GM18868 (cell line): ENCODE measurements around the gene LMF1.

Experiments used
- ATAC-seq: cut with Tn5 transposase; IDR thresholded peaks from one replicate; pipeline ENCODE4 v1.9.1; 2021; ENCODE audit warnings: mild to moderate bottlenecking, moderate library complexity; ENCODE audit not compliant: unreplicated experiment

Gene LMF1

DNA sequence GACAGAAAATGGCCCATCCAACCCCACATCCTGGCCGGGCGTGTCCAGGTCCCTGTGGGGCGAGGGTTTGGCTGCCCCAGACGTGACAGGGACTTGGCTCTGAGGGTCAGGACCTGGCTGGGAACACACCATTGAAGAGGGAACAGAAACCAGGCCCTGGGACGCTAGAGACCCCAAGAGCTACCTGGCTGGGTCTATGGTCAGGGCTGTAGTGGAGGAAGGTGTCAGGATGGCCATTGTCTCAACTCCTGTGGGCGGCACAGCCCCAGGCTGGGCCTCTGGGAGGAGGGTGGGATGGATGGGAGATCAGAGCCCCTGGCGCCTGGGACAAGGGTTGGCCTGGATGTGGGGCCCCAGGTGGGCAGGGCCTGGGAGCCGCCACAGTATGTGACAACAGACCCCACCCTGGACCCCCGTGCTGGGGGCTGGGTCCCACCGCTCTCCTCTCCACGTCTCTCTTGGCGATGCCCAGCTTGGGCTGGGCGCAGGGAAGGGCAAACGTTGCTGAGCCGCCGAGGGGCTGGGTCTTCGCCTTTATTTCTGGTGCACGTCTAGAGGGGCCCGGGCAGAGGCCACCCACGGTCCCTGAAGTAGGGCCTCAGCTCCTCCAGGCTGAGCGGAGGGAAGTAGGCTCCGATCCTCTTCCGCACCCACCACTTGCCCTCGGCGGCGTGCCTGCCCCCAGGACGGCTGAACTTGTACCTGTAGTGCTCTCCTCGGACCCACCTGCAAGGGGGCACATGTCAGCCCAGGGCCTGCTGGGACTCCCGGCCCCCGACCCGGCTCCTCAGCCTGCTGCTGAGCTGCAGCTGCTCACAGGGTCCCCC lies 116.6 kb downstream of the LMF1 start:
- no peak for ATAC-seq

DNA sequence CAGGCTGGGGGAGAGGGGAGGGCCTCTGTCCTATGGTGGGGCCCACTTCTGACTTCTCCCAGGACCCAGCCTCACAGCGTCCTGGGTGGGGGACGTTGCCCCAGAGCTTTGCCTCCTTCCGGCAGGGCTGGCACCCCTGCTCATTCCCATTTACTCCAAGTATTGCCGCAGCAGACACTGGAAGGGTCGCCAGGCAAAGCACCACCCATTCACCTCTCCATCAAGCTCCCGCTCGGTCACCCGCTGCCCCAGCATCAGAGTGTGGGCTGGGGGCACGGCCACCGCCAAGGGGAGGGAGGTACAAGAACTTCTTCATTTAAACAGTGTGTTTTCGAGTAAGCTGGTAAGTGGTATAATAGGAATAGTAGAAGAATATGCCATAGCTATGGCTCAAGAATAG lies 117.5 kb downstream of the LMF1 start:
- ATAC-seq: no peak

DNA sequence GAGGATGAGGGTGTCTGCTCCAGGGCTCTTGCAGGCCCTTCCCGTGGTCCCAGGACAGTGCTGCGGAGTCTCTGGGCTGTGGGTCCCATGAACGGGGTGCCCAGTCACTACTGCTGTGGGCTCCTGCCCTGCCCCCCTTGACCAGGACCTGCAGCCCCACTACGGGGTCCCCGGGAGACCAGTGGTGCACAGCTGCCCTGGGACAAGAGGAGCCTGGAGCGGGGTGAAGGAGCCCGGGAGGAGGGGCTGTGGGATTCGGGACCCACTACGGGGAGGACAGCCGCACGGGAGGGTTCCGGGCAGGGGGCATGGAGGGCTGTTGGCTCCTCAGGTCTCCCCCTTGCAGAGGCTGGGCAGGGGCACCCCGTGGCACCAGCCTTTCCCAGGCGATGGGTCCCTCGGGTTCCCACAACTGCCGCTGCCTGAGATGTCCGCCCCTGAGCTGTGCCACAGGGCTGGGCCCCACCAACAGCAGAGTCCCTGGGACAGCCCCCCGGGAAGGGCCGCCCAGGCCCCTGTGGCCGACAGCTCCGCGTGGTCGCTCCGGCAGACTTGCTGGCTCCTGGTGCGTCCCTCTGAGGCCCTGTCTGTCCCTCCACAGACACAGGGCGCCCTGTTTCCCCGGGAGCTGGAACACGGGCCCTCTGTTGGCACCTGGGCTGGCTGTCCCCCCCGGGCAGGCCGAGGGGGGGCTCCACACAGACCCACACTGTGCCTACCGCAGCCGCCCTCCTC lies 118.2 kb downstream of the LMF1 start:
- no peak for ATAC-seq

DNA sequence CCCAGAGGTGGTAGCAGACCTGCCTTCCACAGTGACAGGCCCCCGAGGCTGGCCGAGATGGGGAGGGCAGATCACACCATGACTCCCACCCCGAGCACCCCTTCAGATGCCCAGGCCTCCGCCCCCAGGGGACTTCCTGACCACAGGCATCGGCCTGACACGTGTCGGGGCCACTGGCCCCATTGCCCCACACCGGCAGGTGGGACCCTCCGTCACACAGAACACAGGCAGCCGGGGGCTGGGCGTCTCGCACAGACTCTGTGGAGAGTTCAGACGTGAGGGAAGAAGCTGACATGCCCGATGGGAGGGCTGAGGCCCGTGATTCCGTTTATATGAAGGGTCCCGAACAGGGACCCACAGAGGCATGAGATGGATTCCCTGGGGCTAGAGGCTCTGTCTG lies 118.9 kb downstream of the LMF1 start:
- no peak for ATAC-seq

DNA sequence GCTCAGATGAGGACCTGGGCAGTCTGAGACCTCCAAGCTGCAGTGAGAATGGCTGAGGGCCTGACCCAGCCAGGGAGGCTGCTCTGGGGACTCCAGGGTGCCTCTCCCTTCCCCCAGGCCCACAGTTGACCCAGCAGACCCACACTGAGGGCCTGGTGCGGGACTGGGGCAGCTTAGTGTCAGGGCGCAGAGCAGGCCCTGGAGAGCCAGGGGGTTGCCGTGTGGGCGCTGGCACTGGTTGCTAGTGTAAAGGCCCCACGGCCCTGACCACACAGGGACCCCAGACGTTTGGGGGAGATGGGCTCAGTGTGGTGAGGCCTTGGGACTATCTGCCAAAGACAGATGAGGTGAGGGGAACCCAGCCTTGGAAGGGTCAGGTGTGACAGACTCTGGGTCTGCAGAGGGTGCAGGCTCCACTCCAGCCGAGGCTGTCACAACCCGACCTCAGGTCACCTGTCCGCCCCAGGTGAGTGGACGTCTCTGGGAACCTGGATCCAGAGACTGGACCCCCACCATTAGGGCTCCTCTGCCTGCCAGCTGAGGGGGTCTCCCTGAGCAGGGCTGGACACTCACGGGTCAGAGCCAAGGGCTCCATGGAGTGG lies 119.5 kb downstream of the LMF1 start:
- no peak for ATAC-seq

DNA sequence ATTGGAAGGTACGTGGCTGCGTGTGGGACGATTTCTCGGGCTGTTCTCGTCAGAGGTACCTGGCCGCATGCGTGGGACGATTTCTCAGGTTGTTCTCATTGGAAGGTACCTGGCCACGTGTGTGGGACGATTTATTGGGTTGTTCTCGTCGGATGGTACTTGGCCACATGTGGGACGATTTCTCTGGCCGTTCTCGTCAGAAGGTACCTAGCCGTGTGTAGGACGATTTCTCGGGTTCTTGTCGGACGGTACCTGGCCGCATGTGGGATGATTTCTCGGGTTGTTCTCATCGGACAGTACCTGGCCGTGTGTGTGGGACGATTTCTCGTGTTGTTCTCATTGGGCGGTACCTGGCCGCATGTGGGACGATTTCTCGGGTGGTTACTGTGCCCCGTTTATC lies 120.1 kb downstream of the LMF1 start:
- ATAC-seq: no peak

DNA sequence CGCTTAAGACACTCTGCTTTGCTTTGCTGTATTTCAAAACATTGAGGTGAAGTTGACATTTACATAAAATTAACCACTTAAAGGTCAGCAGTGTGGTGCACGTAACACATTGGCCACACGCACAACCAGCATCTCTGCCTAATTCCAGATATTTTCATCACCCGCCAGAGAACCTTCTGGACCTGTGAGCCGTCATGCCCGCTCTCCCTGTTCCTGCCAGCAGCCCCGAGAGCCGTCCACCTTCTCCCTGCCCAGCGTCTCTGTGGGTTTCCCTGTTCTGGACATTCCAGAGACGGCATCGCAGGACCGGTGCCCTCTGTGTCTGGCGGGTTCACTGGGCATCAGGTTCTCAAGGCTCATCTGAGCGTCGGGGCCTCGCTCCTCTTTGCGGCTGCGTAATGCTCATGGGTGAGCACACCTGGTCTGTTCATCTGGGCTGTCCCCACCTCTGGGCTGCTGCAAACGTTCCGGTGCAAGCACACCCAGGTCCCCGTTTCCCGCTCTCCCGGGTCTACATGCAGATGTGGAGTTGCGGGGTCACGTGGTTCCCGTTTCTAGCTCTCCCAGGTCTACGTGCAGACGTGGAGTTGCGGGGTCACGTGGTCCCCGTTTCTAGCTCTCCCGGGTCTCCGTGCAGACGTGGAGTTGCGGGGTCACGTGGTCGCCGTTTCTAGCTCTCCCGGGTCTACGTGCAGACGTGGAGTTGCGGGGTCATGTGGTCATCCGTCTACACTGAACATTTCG lies 122.1 kb downstream of the LMF1 start:
- ATAC-seq: no peak

DNA sequence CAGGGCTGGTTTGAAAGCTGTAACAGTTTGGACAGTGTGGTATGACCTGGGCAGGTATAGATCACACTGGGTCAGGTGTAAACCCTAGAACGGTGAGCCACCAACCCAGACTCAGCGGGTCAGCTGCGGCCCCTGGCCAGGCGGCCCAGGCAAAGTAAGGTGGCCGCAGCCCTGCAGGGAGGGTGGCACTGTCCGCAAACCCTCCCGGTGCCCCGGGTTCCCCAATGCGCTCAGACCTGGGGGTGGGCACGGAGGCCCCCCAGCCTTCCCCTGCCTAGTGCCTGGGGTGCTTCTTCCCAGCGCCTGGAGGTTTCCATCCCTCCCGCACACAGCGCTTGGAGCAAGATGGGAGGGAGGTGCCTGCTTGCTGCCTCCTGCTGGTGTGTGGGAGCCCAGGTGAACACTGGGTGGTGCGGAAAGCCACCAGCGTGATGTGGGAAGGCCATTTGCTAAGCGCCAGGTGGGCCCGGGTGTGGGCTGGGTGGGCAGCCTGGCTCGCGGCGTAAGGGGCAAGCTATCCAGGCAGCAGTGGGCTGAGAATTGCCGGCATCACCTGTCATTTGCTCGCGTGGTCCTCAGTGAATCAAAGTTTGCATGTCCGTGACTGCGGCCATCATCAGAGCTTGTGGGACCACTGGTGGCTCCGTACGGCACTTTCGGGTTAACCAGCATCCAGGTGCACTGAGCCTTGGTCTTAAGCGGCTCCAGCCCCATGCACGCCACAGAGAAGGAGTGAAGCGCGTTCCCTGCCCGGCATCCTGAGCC lies 122.9 kb downstream of the LMF1 start:
- ATAC-seq: no peak

DNA sequence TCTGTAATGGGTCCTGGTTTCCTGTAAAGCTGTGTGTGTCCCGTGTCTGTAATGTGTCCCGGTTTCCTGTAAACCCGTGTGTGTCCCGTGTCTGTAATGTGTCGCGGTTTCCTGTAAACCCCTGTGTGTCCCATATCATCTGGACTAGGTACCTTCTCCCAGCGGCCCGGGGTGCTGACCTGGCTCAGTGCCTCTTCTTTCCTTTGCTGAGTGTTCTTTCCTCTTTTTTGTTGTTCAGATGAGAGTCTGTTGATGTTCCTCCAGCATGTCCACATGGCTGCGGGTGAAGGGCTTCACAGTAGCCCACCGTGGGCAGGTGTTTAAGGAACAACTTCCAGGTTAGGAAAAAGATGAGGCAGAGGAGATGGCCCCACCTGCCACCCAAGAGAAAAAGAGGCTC lies 123.6 kb downstream of the LMF1 start:
- ATAC-seq: no peak

DNA sequence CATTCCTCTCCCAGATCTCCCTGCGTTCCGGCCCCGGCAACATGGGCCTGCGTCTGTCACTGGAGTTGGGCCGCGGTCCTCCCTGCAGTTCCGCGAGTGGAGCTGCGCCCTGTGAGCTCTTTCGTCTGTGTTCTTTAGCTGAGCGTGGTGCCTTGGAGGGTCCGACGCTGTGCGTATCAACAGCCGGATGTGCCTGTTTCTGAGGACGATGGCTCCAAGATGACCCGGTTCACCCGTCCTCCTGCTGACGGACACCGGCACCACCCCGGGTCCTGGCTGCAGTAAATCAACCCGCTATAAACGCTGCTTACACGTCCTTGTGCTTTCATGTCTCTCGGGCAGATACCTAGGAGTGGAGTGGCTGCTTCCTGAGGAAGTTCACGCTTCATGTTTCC lies 125.4 kb downstream of the LMF1 start:
- no peak for ATAC-seq

DNA sequence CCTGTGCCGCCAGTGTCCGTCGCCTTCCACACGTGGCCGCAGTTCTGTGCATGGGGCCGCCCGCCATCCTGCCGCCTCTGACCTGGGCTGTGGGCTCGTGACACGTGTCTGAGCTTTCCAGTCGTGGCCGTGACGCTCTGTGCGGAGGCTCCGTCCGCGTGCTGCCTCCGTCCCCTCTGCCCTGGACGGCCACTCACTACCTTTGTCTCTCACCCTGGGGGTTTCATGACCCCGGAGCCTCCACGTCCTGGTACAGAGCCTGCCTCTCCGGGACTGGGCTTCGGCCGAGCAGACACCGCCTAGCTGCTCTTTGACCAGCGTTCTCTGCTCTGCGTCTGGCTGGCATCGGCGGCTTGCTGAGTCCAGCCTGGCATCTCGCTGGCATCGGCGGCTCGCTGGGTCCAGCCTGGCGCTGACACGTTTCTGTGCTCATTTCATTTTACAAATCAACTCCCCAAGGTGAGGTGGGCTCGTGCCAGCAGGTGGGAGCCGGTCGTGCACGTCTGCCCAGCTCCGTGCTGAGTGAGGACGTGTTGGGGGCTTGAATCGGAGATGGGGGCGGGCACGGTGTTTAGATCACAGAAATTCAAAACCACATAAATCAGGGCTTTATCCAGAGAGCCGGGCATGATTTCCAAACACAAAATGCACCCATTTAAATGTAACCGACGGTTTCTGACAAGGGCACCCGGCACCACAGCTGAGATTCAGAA lies 126.0 kb downstream of the LMF1 start:
- ATAC-seq: no peak

DNA sequence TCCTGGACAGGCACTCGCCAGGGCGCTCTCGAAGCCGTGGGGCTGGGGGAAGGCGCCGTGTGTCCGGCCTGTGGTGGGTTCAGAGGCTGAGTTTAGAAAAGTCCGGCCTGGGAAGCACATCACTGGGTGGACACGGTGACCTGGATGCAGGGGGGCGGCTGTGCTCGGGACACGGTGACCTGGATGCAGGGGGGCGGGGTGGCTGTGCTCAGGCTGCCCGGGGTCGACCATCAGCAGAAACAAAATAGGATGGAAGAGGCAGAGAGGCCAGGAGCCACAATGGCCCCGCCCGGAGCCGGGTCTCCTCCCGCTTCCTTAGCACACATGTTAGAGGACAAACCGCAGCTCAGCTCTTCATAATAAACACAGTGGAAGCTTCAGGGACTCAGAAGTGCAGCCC lies 127.0 kb downstream of the LMF1 start:
- ATAC-seq: no peak

DNA sequence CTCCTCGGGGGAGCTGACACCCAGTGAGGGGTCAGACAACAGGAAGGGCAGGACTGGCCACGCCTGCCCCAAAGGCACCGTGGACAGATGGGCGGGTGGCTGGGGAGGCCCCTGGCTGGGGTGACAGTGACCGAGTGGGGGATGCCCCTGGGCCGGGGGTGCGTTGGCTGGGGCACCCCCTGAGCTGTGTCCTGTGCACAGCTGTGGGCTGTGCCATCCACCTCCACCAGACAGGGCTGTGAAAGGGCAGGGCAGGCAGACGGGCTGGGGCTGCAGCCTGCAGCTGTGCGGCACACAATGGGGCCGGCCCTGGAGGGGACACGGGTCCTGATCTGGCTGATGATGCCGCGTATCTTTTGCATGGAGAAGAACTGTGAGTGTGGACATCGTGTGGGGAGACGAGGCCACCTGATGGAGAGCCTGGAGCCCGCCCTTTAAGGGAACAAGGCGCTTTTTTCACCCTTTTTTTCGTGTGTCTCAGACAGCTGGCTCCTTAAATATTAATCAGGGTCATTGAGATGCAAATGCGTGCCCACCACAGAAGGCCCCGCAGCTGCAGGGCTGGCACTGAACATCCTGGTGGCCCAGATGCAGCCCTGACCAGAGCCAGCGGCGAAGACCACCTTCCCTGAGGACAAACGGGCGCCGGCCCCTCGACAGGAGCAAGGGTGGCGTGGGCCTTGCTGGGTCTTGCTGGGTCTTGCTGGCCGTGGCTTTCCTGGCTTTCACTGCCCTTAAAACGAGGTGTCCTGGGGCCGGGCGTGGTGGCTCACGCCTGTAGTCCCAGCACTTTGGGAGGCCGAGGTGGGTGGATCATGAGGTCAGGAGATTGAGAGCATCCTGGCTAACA lies 127.8 kb downstream of the LMF1 start:
- no peak for ATAC-seq

DNA sequence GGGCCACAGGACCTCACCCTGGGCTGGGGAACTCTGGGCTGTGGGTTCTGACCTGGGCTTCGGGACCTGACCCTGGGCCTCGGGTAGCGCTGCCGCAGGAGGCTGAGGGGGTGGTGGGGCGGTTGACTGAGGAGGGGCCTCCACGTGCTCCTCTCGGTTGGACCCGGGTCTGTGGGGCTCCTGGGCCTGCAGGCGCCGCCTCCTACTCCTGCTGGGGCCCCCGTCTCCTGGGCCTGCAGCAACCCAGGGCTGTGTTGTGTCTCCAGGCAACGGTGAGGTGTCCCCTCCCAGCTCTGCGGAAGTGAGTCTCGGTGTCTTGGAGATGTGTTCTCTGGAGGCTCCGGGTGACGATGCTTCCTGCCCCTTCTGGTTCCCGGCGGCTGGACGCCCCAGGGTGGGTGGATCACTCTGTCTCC lies 128.7 kb downstream of the LMF1 start:
- no peak for ATAC-seq

DNA sequence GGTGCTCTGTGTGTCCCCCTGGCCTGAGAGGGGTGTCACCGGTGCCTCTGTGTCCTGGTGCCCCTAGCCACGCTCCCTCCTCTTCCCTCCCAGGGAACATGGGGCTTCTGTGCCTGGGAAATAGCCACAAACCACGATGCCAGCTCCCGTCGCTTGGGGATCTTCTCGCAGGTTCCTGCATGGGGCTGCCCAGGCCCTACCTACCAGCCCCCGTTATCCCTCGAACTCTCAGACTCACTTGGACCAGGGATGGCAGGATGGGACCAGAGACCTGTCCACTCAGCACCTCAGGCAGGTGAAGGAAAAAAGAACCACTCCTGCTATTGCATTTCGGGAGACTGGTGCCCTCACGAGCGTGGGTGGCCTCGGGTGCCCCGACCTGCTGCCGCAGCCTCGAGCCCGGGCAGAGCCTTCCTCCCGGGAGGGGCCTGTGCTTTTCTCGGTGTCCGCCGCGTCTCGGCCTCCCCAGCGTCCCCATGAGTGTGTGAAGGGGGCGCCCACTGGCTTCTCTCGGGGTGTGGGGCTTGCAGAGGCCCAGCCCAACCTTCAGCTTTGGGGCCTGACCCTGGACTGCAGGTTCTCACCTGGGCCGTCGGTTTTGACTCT lies 129.2 kb downstream of the LMF1 start:
- ATAC-seq: no peak

DNA sequence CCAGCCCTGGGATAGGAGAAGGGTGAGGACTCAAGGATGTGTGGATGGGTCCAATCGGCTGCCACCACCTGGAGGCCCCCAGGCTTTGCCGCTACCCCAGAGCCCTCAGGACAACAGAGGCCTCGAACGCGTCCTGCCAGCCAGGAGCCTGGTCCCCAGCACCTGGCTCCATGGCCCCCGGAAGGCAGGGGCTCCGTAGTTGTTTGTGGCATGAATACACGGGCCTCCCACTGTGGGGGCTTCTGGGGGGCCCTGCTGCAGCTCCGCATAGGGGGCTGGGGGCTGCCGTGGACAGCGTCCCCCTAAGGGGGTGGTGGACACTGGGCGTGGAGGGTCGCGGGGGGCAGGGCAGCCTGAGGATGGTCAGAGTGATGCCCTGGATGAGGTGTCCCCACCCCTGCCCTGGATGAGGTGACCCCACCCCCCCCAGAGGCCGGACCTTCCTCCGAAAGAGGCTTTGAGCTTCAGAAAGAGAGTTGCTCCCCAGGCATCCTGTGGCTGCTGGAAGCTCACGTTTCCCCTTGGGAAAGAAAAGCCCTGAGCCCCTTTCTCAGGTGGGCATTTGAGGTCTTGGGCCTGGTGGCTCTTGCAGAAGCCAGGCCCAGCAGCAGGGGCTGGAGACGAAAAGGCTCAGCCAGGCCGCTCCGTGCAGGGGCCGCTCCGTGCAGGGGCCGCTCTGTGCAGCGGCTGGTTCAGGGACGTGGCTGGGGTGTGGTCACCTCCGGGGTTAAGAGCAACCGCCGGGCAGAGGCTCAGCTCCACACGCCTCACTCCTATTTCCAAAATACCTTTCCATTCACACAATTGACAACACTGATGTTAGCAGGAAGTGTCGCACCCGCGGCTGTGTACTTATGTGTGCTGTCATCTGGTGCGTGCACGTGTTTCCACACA lies 130.0 kb downstream of the LMF1 start:
- no peak for ATAC-seq

DNA sequence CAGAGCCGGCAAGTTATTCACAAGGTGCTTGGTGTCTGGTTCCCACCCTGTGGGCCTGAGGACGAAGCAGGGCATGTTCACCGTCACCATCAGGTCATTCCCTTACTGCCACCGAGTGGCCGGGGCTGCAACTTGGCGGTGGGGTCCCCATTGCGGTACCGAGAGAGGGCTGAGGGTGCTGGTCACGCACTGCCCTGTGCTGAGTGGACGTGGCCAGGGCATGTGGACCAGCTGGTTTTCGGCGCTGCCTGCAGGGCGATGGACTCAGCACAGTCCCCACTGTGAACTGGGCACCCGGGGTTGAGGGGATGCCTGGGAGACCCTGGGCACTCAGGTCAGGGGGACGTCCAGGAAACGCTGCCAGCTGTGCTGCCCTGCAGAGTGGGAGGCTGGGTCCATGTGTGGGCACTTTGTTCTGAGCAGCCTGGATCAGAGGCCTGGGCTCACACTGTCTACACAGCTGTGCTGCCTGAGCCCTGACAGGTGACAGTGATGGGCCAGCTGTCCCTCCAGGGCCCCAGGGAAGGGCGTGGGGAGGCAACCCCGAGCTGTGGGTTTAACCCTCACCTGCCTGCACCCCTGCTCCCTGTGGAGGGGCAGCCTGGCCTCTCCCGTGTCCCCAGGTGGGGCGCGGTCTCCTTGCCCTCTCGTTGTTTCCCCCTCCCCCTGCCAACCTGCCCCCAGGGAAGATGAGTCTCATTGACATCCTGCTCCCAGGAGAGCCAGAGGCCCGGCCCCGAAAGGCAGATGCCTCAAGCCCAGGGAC lies 131.0 kb downstream of the LMF1 start:
- no peak for ATAC-seq
